Hepatocyte (in vitro differentiated cells): ENCODE data around the gene SSH3.

Experiments
- CTCF ChIP-seq: fragments of 200-600 bp; sonication (generic); IDR thresholded peaks from 2 replicates; pipeline ENCODE4 v1.5.1; 2016; ENCODE audit warnings: antibody characterized with exemption, mild to moderate bottlenecking; ENCODE audit not compliant: poor library complexity
- EZH2phosphoT487 ChIP-seq: fragments of 200-600 bp; sonication (generic); IDR thresholded peaks from one replicate; pipeline ENCODE4 v1.6.1; 2018; ENCODE audit warnings: antibody characterized with exemption, mild to moderate bottlenecking, low read depth, moderate library complexity; ENCODE audit not compliant: unreplicated experiment, severe bottlenecking

- TF ChIP-seq CTCF (no peak), EZH2phosphoT487 (no peak)
Observed at GRCh38 chr11:67290801-67291200, 12.5 kb upstream of the SSH3 start.
